ENCODE results near the gene WNK1.

Gene WNK1

DNA sequence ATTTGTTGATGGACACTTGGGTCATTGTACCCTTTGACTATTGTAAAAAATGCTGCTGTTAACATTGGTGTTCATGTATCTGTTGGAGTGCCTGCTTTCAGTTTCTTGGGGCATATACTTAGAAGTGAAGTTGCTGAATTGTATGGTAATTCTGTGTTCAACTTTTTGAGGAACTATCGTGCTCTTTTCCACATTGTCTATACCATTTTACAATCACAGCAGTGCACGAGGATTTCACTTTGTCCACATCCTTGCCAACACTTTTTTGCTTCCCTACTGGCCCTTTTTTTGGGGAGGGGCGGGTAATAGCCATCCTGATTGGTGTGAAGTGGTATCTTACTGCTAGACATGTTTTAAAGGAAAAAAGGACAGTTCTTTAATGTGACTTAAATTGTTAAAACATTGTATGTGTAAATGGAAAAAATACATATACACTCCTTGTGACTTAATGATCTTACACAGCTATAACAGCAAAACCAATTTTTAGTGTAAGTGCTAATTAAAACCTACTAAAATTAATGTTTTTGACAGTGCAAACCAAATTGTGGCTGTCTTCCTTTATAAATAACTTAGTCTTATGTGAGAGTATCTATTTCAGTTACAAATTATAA, 52.7 kb downstream of the WNK1 start:
- no peak for TF ChIP-seq CTCF (IDR thresholded peaks at IDR 0.05)
- Histone ChIP-seq H3K4me3 (ENCODE audit: low read depth, low read length) (no peak overlapping the region), H3K27me3 (ENCODE audit: control insufficient read depth, insufficient read depth, low read length) (no peaks in the 10 kb centered on the region), H2AFZ (no peak overlapping the region), H3K79me2 (peaks cover 27% of the 10 kb centered on the region), H3K4me1 (no peaks in the 10 kb centered on the region), H3K27ac (no peak overlapping the region), H3K9ac (no peak overlapping the region), H3K9me3 (ENCODE audit: control insufficient read depth, low read length) (no peaks in the 10 kb centered on the region), H3K4me2 (ENCODE audit: low read length) (no peak overlapping the region), H3K36me3 (ENCODE audit: control insufficient read depth, insufficient read depth, low read length) (no peaks in the 10 kb centered on the region)

DNA sequence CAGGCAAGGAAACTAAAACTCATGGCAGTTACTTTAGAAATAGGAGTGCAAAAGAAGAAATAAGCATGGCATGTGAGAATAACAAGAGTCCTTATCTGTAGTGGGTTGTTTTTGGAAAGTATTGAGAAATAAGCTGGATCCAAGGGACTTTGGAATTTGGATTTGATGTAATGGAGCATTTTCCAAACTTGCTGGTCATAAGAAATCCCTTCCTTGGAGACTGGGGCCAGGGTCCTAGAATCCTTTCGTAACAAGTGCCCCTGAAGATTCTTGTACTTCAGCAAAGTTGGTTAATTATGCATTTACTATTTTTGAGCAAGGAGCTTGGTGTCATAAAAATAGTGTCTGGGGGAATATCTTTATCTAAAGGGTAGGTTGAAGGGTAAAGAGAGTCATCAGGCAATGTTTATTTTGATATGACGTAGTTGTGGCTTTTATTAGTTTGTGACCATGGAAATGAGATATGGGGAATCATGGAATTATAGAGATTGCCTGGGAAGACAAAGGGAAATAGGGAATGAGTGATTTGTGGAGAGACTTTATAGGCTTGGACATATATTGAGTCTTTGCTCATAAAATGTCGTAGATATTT, 53.9 kb downstream of the WNK1 start:
- Histone ChIP-seq H2AFZ (no peak overlapping the region), H3K9ac (no peak overlapping the region), H3K27ac (no peak overlapping the region), H3K4me2 (ENCODE audit: low read length) (no peak overlapping the region), H3K36me3 (ENCODE audit: control insufficient read depth, insufficient read depth, low read length) (no peaks in the 10 kb centered on the region), H3K9me3 (ENCODE audit: control insufficient read depth, low read length) (no peaks in the 10 kb centered on the region), H3K4me1 (peaks cover 4% of the 10 kb centered on the region), H3K27me3 (ENCODE audit: control insufficient read depth, insufficient read depth, low read length) (no peaks in the 10 kb centered on the region), H3K4me3 (ENCODE audit: low read depth, low read length) (no peak overlapping the region), H3K79me2 (peaks cover 24% of the 10 kb centered on the region)
- TF ChIP-seq CTCF (IDR thresholded peaks at IDR 0.05), result no peak

GRCh38 chr12:807041-807735, 54.8 kb downstream of the WNK1 start:
- H3K27ac ChIP-seq, result no peak overlapping the region
- H3K79me2 ChIP-seq, result peaks cover 19% of the 10 kb centered on the region
- no peaks in the 10 kb centered on the region for H3K9me3 ChIP-seq (ENCODE audit: control insufficient read depth, low read length)
- no peaks in the 10 kb centered on the region for H3K27me3 ChIP-seq (ENCODE audit: control insufficient read depth, insufficient read depth, low read length)
- peaks cover 4% of the 10 kb centered on the region for H3K4me1 ChIP-seq
- no peak overlapping the region for H3K4me3 ChIP-seq (ENCODE audit: low read depth, low read length)
- H3K9ac ChIP-seq, result no peak overlapping the region
- no peak overlapping the region for H2AFZ ChIP-seq
- H3K4me2 ChIP-seq (ENCODE audit: low read length), result no peak overlapping the region
- TF ChIP-seq CTCF (IDR thresholded peaks at IDR 0.05), result no peak
- no peaks in the 10 kb centered on the region for H3K36me3 ChIP-seq (ENCODE audit: control insufficient read depth, insufficient read depth, low read length)

GRCh38 chr12:810116-810515, 57.7 kb downstream of the WNK1 start:
- Histone ChIP-seq H3K27me3 (ENCODE audit: control insufficient read depth, insufficient read depth, low read length) (no peaks in the 10 kb centered on the region), H3K36me3 (ENCODE audit: control insufficient read depth, insufficient read depth, low read length) (no peaks in the 10 kb centered on the region), H3K4me2 (ENCODE audit: low read length) (no peak overlapping the region), H2AFZ (no peak overlapping the region), H3K9ac (no peak overlapping the region), H3K4me1 (peaks cover 4% of the 10 kb centered on the region), H3K9me3 (ENCODE audit: control insufficient read depth, low read length) (no peaks in the 10 kb centered on the region), H3K79me2 (peaks cover 15% of the 10 kb centered on the region), H3K4me3 (ENCODE audit: low read depth, low read length) (no peak overlapping the region), H3K27ac (no peak overlapping the region)
- TF ChIP-seq CTCF (IDR thresholded peaks at IDR 0.05), result no peak

All from parathyroid adenoma (tissue), 2 donors.